H54 (cell line): ENCODE measurements around the gene ALOX5.
"Not testable (repeated sequence)": the region's sequence is repeated elsewhere in the genome, so short reads cannot be mapped to it uniquely, and the experiment has no call there.

ENCODE experiments used
- DNase-seq: peaks from one replicate; pipeline ENCODE4 v3.0.0; 2011; ENCODE audit warnings: low spot score, mixed read lengths; ENCODE audit not compliant: insufficient read length
- FAIRE-seq: peaks from 3 replicates; lab custom pipeline; 2011; peaks lifted over from hg19 to GRCh38; lab: Jason Lieb, UNC
- POLR2A ChIP-seq: IDR thresholded peaks from 2 replicates; pipeline ENCODE4 v1.6.1; 2011; ENCODE audit warnings: low read depth, mild to moderate bottlenecking, low read length

ALOX5 gene

DNA sequence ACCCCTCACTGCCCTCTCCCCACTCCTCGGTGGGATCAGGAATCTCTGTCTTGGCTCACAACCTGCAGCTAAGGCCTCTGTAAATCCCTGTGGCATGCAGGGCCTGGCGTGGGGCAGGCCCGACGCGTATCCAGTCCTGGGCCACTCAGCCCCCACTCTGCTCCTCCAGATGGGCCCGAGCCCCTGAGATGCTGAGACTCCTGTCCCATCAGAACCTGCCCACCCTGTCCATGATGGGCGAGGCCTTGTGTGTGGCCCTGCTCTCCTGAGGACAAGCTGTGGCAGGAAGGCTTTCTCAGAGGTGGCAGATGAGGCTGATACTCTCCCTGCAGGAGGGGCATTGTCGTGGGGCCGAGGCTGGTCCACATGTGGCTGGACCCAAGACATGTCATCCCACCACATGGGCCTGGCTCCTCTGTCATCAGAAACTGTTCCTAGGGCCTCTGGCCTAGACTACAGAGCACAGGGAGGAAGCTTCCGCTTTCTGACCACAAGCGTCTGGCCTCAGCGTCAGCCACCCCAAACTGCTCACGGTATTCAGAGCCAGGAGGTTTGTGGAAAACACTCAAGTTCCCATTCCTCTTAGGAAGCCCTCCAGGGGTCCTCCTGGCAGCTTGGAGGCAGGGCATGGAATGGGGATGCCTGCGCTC, 6.0 kb downstream of the ALOX5 start:
- DNase-seq (no peak), FAIRE-seq (no peak)

DNA sequence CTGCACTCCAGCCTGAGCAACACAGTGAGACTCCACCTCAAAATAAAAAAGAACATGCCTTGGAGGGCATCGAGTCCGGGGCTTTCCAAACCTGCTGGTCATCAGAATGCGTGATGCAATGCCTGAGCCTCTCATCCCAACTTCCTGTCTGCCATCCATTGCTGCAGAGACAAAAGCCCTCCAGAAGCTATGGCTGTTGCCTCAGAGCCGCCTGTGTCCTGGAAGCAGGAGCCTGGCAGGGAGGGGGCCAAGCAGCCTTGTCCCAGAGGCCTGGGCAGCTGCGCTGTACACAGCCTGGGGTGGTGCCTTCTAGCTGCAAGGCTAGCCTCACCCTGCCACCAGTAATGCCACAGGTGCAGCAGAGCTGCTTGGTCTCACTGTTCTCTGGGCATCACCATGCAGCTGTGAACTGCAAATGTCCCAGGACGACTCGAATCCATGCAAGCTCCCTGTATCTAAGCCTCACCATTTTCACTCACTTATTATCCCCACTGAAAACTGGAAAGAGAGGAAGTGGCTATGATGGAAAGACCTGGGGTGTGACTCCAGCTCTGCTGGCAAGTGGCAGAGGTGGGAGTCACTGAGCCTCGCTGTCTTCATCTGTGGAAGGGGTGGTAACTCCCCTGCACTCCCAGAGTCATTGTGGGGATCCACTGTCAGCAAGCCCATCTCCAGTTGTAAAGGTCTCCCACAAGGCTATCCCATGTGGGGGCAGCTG, 7.0 kb downstream of the ALOX5 start:
- no peak for TF ChIP-seq POLR2A
- DNase-seq (no peak), FAIRE-seq (no peak)

More for the DNA sequence above, 6.0 kb downstream of the ALOX5 start:
- TF ChIP-seq POLR2A = no peak

DNA sequence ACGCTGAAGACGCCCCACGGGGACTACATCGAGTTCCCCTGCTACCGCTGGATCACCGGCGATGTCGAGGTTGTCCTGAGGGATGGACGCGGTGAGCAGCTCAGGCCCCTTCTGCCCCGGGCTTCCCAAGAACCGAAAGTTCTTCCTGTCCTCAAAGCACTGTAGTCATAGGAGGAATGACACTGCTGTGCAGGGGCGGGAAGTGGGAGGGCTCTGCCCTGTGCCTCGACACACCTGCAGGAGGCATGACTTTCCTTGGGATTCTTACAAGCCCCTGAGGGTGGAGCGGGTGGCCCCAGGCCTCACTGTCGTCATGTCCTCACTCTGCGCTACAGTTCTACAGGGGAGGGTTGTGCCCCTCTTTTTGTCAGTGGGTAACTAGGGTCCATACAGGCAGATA, 8.6 kb downstream of the ALOX5 start:
- no peak for FAIRE-seq
- no peak for DNase-seq
- no peak for TF ChIP-seq POLR2A

DNA sequence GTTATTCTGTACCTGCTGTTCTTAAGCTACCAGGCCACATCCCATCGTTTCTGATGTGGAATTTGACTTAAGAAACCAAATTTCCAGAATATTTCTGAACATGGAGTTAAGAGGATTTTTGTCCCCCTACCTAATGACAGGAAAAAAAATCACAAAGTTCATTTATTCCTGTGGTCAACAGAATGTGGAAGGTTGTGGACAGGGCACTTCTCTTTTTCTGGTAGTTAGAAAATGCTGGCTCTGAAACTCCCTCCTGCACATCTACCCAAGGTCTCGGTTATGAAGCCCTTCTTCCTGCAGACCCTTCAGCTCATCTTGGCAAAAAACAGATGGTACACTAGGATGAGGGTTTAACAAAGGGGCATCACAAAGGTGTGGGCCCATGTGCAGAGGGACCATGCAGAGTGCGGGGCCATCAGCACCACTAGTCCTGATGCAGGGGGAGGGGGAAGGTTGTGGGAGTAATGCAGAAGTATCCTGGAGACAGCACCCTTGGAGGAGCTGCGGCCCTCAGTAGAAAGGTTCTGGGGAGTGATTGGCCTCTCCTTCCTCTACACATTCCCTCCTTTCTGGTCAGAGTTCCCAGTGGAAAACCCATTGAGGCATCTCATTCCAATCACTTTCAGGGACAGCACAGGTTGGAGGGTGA, 9.8 kb downstream of the ALOX5 start:
- TF ChIP-seq POLR2A = no peak
- DNase-seq (no peak), FAIRE-seq (no peak)

DNA sequence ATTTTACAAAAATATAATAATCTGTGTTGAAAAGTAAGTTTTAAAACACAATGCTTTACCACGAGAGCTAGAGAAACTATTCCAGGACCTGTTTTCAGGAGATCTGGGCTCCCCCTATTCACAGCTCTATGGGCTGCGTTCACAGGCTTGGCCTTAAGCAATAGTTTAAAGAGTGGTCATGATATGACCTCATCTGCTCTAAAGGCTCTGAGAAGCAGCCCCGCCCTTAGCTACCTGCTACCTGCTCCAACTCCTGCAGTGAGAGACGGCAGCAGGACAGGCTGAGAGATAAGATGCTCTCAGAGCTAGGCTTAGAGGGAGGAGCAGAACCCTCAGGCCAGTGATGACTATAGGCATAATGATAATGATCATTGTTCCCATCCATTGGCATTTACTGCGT, 12.6 kb downstream of the ALOX5 start:
- FAIRE-seq = no peak
- no peak for TF ChIP-seq POLR2A
- DNase-seq = no peak

DNA sequence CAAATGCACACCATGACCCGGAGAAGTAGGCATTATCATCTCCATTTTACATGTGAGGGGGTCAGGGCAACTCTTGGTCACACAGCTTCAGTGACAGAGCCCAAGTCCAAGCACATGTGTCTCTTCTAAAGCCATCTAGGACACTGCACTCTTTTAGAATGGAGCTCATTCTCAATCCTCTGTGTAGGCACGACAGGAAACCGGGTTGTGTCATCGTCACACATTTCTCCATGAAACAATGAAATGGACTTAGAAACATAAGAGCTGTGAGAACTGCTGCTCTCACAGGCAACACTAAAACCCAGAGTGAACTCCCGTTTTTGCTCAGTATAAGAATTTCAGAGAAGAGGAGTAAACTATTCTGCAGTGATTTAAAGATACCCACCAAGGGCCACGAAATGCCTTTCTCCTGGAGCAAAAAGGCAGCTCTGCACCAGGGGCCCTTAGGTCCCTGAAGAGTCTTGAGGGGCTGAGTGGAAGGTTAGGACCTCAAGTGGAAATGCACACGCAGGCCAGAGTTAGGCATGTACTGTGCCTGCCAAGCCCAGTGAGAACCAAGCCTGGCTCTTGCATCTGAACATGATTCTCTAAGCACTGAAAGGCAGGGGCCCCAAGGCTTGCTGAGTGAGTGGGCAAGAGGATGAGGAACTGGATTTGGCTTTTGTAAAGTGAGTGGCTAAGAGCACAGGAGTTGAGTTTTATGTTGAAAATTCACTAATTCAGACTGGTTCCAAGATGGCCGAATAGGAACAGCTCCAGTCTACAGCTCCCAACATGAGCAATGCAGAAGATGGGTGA, 13.3 kb downstream of the ALOX5 start:
- TF ChIP-seq POLR2A = no peak
- no peak for FAIRE-seq
- DNase-seq = no peak

DNA sequence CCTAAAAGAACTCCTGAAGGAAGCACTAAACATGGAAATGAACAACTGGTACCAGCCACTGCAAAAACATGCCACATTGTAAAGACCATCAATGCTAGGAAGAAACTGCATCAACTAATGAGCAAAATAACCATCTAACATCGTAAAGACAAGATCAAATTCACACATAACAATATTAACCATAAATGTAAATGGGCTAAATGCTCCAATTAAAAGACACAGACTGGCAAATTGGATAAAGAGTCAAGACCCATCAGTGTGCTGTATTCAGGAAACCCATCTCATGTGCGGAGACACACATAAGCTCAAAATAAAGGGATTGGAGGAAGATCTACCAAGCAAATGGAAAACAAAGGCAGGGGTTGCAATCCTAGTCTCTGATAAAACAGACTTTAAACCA, 15.7 kb downstream of the ALOX5 start:
- FAIRE-seq, DNase-seq: not testable (repeated sequence)

DNA sequence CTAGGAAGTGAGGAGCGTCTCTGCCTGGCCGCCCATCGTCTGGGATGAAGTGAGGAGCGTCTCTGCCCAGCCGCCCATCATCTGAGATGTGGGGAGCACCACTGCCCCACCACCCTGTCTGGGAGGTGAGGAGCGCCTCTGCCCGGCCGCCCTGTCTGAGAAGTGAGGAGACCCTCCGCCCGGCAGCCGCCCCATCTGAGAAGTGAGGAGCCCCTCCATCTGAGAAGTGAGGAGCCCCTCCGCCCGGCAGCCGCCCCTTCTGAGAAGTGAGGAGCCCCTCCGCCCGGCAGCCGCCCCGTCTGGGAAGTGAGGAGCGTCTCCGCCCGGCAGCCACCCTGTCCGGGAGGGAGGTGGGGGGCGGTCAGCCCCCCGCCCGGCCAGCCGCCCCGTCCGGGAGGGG, 17.6 kb downstream of the ALOX5 start:
- FAIRE-seq, DNase-seq: not testable (repeated sequence)

DNA sequence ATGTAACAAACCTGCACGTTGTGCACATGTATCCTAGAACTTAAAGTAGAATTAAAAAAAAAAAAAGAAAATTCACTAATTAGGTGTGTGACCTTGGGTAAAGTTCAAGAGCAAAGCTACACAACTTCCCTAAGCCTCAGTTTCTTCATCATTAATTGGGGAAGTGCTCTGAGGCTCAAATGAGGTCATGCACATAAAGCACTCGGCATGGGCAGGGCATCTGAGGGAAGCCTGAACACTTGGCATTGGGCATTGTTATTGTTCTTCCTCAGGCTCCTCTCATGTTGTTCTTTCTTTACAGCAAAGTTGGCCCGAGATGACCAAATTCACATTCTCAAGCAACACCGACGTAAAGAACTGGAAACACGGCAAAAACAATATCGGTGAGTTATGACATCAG, 21.5 kb downstream of the ALOX5 start:
- FAIRE-seq (no peak), DNase-seq (no peak)
- TF ChIP-seq POLR2A = no peak

DNA sequence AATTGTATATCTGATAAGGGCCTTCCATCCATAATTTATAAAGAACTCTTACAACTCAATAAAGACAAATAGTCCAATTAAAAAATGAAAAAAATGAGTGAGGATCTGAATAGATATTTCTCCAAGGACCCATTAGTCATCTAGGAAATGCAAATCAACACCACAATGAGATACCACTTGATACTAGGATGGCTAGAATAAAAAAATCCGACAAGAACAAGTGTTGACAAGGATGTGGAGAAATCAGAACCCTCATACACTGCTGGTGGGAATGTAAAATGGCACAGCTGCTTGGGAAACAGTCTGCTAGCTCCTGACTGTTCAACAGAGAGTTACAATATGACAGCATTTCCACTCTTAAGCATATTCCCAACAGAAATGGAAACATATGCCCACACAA, 24.6 kb downstream of the ALOX5 start:
- TF ChIP-seq POLR2A = no peak
- DNase-seq = no peak
- FAIRE-seq = no peak

DNA sequence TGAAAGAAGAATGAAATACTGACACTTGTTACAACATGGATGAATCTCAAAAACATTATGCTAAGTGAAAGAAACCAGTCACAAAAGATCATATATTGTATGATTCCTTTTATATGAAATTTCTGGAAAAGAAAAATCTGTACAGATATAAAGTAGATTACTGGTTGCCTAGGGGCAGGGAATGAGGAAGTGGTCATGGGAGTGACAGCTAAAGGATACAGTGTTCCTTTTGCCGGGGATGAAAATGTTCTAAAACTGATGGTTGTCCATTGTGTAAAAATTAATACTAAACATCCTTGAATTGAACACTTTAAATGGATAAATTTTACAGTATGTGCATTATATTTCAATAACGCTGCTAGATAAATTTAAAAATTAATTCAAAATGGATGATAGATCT, 25.1 kb downstream of the ALOX5 start:
- FAIRE-seq = no peak
- no peak for TF ChIP-seq POLR2A
- DNase-seq = no peak

DNA sequence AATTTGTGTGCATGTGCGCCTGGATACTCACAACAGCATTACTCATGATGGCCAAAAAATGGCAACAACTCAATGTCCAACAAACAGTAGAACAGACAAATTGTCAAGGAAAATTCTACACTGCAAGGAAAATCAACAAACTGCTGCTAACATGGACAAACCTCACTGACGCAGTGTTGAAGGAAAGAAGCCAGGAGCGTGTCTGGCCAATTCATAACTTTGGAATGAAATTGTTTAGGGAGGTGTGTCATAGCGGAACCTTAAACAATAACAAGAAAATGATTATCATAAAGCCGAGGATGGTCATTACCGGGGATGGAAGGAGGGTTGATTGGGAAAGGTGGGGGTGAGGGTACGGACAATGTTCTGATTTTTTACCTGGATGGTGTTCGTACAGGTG, 29.1 kb downstream of the ALOX5 start:
- DNase-seq (no peak), FAIRE-seq (peak; percentile 90)
- TF ChIP-seq POLR2A = no peak

DNA sequence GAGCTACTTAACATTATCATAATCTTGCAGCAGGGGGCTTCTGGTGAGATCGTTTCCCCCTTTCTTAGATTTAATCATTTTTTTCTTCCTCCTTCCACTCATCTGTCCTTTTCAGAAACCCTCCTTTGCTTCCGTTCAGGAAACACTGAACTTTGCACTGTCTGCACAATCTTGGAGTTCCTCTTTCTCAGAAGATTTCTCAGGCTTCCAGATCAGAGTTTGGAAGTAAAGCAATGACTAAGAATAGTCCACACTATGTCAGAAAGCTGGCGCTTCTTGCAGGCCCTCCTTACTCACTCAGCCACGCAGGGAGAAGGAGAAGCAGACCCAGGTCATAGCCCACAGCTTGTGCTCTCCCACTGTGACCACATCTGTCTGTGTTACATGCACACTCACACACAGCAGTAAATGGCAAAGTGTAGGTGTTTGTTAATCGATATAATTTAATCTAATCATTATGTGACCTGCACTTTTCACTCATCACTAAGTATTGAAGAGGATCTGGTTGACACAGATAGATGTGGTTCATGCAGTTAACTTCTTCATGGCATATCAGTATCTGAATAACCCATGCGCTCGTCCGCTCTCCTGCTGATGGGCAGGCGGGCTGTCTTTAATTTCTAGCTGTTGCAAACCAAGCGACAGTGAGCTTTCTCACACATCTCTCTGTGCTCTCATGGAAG, 30.2 kb downstream of the ALOX5 start:
- no peak for TF ChIP-seq POLR2A
- FAIRE-seq (no peak), DNase-seq (no peak)
